Keratinocyte (primary cell): ENCODE results near the gene USP49. TPM values are rescaled to one million over a fixed set of nuclear protein-coding genes. Genes with fewer than 3 reads are reported as not detected.

ENCODE experiments used
- DNase-seq: peaks from one replicate; pipeline ENCODE4 v3.0.0-alpha.2; 2011; ENCODE audit warnings: low read depth, missing footprints, low spot score
- FAIRE-seq: peaks from 2 replicates; lab custom pipeline; 2011; peaks lifted over from hg19 to GRCh38; lab: Jason Lieb, UNC
- H2AFZ ChIP-seq: 2 replicates; pipeline ENCODE4 v1.6.0; 2012; ENCODE audit warnings: low read length, control low read depth, inconsistent platforms; ENCODE audit not compliant: control insufficient read depth
- H3K27ac ChIP-seq: 2 replicates; pipeline ENCODE4 v1.5.1; 2011; ENCODE audit warnings: low read length; ENCODE audit not compliant: control insufficient read depth, insufficient read depth
- H3K27me3 ChIP-seq: 3 replicates; pipeline ENCODE4 v1.6.0; 2011; ENCODE audit warnings: low read length; ENCODE audit not compliant: control insufficient read depth, insufficient read depth; ENCODE audit errors: extremely low read depth
- H3K36me3 ChIP-seq, 2 experiments: 2 replicates in 1 of 2; 3 replicates in 1 of 2; pipeline ENCODE4 v1.5.1; 2011; ENCODE audit warnings: low read length in 2 of 2, mild to moderate bottlenecking in 1 of 2; ENCODE audit not compliant: control insufficient read depth in 2 of 2, insufficient read depth in 2 of 2; ENCODE audit errors: extremely low read depth in 1 of 2
- H3K4me1 ChIP-seq: 3 replicates; pipeline ENCODE4 v1.5.1; 2011; ENCODE audit warnings: low read length; ENCODE audit not compliant: control insufficient read depth, insufficient read depth; ENCODE audit errors: extremely low read depth
- H3K4me2 ChIP-seq: 3 replicates; pipeline ENCODE4 v1.6.0; 2011; ENCODE audit warnings: low read depth, low read length; ENCODE audit not compliant: control insufficient read depth, insufficient read depth; ENCODE audit errors: extremely low read depth
- H3K4me3 ChIP-seq, 3 experiments: fragments of 200-600 bp in 1 of 3; sonication (generic) in 1 of 3; 2 replicates in 2 of 3; 3 replicates in 1 of 3; pipeline ENCODE4 v1.5.1; 2011 to 2016; ENCODE audit warnings: low read length in 3 of 3, mild to moderate bottlenecking in 3 of 3, control low read depth in 2 of 3, inconsistent platforms in 1 of 3, low read depth in 1 of 3, mixed read lengths in 1 of 3, mixed run types in 1 of 3, moderate library complexity in 1 of 3; ENCODE audit not compliant: control insufficient read depth in 2 of 3, insufficient read depth in 2 of 3; ENCODE audit errors: extremely low read depth in 1 of 3
- H3K79me2 ChIP-seq: 2 replicates; pipeline ENCODE4 v1.6.0; 2012; ENCODE audit warnings: low read length; ENCODE audit not compliant: control insufficient read depth, insufficient read depth
- H3K9ac ChIP-seq: 3 replicates; pipeline ENCODE4 v1.6.0; 2011; ENCODE audit warnings: low read length; ENCODE audit not compliant: control insufficient read depth, insufficient read depth; ENCODE audit errors: extremely low read depth
- H3K9me1 ChIP-seq: 3 replicates; pipeline ENCODE4 v1.6.0; 2011; ENCODE audit warnings: low read length; ENCODE audit not compliant: control insufficient read depth, insufficient read depth; ENCODE audit errors: extremely low read depth
- H3K9me3 ChIP-seq: 2 replicates; pipeline ENCODE4 v1.5.1; 2012; ENCODE audit warnings: low read depth, low read length; ENCODE audit not compliant: control insufficient read depth
- H4K20me1 ChIP-seq: 3 replicates; pipeline ENCODE4 v1.6.0; 2011; ENCODE audit warnings: low read length; ENCODE audit not compliant: control insufficient read depth, insufficient read depth; ENCODE audit errors: extremely low read depth
- EZH2 ChIP-seq: IDR thresholded peaks from one replicate; pipeline ENCODE4 v1.6.1; 2012; ENCODE audit warnings: inconsistent platforms, mild to moderate bottlenecking, low read length, moderate library complexity
- dilution Hi-C: fragments of 300-500 bp; cut with MboI; formaldehyde crosslinking; loops from one replicate; pipeline ENCODE4 v1.7.0; 2020; ENCODE audit warnings: low sequenced_read_pairs; ENCODE audit not compliant: extremely low pct_ligation_motif_present
- polyA plus RNA-seq, 5 experiments: library from polyadenylated mRNA; depleted of rRNA in 3 of 5; stranded (reverse) in 3 of 5; stranded (forward) in 1 of 5; unstranded in 1 of 5; fragments of >200 nt; gene quantifications; 1 replicate in 1 of 5; 2 replicates in 3 of 5; 3 replicates in 1 of 5; pipeline versions ENCODE4 v1.2.1 to v1.2.3, GENCODE V29; 2011 to 2012; ENCODE audit warnings: missing spikeins in 2 of 5, low read depth in 1 of 5, low replicate concordance in 1 of 5
- TF ChIP-seq, protein P1 (sequence below), 3 experiments: IDR thresholded peaks in 1 of 3; conservative IDR thresholded peaks in 1 of 3; optimal IDR thresholded peaks in 1 of 3; 2 replicates in 2 of 3; 3 replicates in 1 of 3; pipeline versions ENCODE3 to v1.5.1; 2011; ENCODE audit warnings: low read length in 3 of 3, mild to moderate bottlenecking in 3 of 3, moderate library complexity in 2 of 3, control low read depth in 1 of 3, inconsistent platforms in 1 of 3; ENCODE audit not compliant: insufficient read depth in 2 of 3; ENCODE audit errors: extremely low read depth in 1 of 3

The USP49 gene
- polyA plus RNA-seq, 1 donor (not counting 4 experiments of a cell fraction or from before 2014, with no cell fraction given): 2.3 TPM

DNA sequence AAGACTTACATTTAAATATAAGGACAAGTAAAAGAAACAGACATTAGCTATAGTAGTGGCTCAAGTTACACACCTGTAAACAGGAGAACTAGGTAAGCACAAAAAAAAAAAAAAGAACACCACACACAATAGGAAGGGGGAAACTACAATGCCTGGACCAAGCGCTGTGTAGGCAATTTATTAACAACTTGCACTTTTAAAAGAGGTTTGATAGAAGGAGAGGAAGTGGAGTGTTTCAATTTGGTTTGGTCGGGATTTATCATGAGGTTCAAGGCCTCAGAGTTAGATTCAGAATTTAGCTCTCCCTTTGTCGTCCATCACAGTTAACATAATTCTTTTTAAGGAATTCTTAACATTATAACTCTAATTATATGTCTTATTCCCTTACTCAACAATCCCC lies 1.1 kb upstream of the USP49 start:
- Histone ChIP-seq H3K4me1 (peaks cover 14% of the 10 kb centered on the region), H4K20me1 (no peaks in the 10 kb centered on the region), H3K4me3 (peak overlapping the region in 2 of 3 experiments; percentile 80 to 94), H3K36me3 (peaks cover 0 to 7% of the 10 kb centered on the region in 2 experiments), H3K27me3 (no peaks in the 10 kb centered on the region), H3K79me2 (no peaks in the 10 kb centered on the region), H3K9me3 (no peaks in the 10 kb centered on the region), H3K4me2 (peak overlapping the region; percentile 83), H2AFZ (no peak overlapping the region), H3K9ac (no peak overlapping the region), H3K27ac (peak overlapping the region; percentile 79), H3K9me1 (no peaks in the 10 kb centered on the region)
- dilution Hi-C loops: no loop called here
- FAIRE-seq (no peak), DNase-seq (no peak)
- no peak for TF ChIP-seq EZH2
- TF ChIP-seq, protein P1, sequence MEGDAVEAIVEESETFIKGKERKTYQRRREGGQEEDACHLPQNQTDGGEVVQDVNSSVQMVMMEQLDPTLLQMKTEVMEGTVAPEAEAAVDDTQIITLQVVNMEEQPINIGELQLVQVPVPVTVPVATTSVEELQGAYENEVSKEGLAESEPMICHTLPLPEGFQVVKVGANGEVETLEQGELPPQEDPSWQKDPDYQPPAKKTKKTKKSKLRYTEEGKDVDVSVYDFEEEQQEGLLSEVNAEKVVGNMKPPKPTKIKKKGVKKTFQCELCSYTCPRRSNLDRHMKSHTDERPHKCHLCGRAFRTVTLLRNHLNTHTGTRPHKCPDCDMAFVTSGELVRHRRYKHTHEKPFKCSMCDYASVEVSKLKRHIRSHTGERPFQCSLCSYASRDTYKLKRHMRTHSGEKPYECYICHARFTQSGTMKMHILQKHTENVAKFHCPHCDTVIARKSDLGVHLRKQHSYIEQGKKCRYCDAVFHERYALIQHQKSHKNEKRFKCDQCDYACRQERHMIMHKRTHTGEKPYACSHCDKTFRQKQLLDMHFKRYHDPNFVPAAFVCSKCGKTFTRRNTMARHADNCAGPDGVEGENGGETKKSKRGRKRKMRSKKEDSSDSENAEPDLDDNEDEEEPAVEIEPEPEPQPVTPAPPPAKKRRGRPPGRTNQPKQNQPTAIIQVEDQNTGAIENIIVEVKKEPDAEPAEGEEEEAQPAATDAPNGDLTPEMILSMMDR (optimal IDR thresholded peaks at IDR 0.05 in 1 of 3, IDR thresholded peaks at IDR 0.05 in 1 of 3, conservative IDR thresholded peaks at IDR 0.05 in 1 of 3; ENCODE audit: extremely low read depth in 1 of 3, insufficient read depth in 2 of 3, low read length in 3 of 3): no peak

DNA sequence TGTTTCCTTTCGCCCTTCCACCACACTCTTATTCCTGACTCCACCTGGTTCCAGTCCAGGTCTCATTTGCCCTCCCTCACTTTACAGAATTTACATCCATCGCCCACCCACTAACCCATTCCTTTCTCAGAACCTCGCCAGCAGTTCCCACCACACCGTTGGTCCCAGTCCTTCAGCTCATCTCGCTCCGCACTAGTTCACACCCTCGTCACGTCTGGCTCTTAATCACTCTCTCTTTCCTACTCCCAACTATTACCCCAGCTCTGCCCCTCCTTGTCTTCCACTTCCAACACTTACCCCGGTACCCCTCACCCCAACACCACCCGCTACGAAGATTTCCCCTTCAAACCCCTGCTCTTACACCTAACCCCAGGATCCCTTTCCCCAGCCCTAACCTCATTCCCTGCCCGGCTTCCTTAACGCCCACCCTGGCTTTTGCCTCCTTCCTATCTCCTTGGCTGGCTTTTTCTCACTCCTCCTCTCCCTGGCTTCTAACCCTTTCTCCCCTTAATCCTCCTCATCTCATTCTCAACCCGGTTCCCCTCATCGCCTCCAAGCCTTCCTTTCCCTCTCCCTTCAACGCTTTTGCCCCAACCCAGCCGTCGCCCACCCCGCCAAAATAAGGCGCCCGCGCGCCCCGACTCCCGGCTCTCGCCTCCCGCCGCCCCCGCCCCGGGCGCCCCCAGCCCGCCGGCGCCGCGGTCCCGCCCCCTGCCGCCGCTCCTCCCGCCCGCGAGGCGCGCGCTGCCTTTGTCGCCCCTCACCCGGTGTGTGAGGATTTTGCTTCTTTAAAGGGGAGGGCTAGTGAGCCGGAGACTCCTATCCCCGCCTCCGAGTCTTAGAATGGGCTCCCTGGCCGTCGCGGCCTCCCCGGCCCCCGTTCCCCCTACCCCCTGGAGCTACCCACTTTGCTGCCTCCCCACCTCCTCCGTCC lies 542 bp downstream of the USP49 start:
- Histone ChIP-seq H3K9me3 (no peaks in the 10 kb centered on the region), H3K27ac (no peak overlapping the region), H3K79me2 (no peaks in the 10 kb centered on the region), H3K4me2 (peak overlapping the region; percentile 95), H4K20me1 (no peaks in the 10 kb centered on the region), H3K27me3 (no peaks in the 10 kb centered on the region), H3K9ac (peak overlapping the region; percentile 64), H3K4me3 (peak overlapping the region; percentile 70 to 94 (median 78)), H3K36me3 (peaks cover 0 to 3% of the 10 kb centered on the region in 2 experiments), H3K9me1 (no peaks in the 10 kb centered on the region), H2AFZ (peak overlapping the region; percentile 78), H3K4me1 (peaks cover 14% of the 10 kb centered on the region)
- no peak for FAIRE-seq
- dilution Hi-C loops: no loop called here
- no peak for TF ChIP-seq EZH2
- TF ChIP-seq, protein P1 (optimal IDR thresholded peaks at IDR 0.05 in 1 of 3, IDR thresholded peaks at IDR 0.05 in 1 of 3, conservative IDR thresholded peaks at IDR 0.05 in 1 of 3; ENCODE audit: extremely low read depth in 1 of 3, insufficient read depth in 2 of 3, low read length in 3 of 3): no peak
- DNase-seq: no peak
